ENCODE results near the gene FAAH.

GRCh38 chr1:46404482-46405196 lies 10.5 kb downstream of the FAAH start:
- no peak for TF ChIP-seq POLR2A (IDR thresholded peaks at IDR 0.05; ENCODE audit: extremely low read depth, insufficient read length)
- TF ChIP-seq CTCF (IDR thresholded peaks at IDR 0.05; ENCODE audit: low read depth, low read length), result no peak
- TF ChIP-seq, protein P1, sequence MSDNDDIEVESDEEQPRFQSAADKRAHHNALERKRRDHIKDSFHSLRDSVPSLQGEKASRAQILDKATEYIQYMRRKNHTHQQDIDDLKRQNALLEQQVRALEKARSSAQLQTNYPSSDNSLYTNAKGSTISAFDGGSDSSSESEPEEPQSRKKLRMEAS (IDR thresholded peaks at IDR 0.05; ENCODE audit: low read depth, low read length), result no peak
